H1 (cell line): ENCODE data around the gene EFCAB13. TPM values are rescaled to one million over a fixed set of nuclear protein-coding genes. Genes with fewer than 3 reads are reported as not detected.

ENCODE experiments used
- CHD7 ChIP-seq: fragments of 300-600 bp; sonication (generic); IDR thresholded peaks from 2 replicates; pipeline ENCODE4 v1.7.1; 2012; ENCODE audit warnings: low read length, moderate library complexity, mild to moderate bottlenecking, inconsistent platforms; ENCODE audit not compliant: insufficient replicate concordance
- POLR2A ChIP-seq, 2 experiments: IDR thresholded peaks; 1 replicate in 1 of 2; 2 replicates in 1 of 2; pipeline ENCODE4 v1.6.1; 2011; ENCODE audit warnings: low read depth in 2 of 2, low read length in 2 of 2, mild to moderate bottlenecking in 2 of 2; ENCODE audit errors: control extremely low read depth in 1 of 2
- polyA plus RNA-seq, 7 experiments: library from polyadenylated mRNA; depleted of rRNA in 3 of 7; stranded (reverse) in 5 of 7; unstranded in 2 of 7; fragments of >200 nt in 5 of 7; fragments of 200-250 nt in 2 of 7; gene quantifications; 1 replicate in 5 of 7; 2 replicates in 1 of 7; 4 replicates in 1 of 7; pipeline versions ENCODE4 v1.2.1 to v1.2.3, GENCODE V29; 2011 to 2013; ENCODE audit warnings: missing spikeins in 2 of 7, mixed read lengths in 2 of 7
- total RNA-seq: library from RNA; stranded (reverse); fragmentation: NEBNext Ultra II Directional; extraction: Animal tissue kit (Norgen Biotek cat#: 25700); gene quantifications from 2 replicates; pipeline ENCODE4 v1.2.1, GENCODE V29; 2021
- TF ChIP-seq, protein P1 (sequence below): IDR thresholded peaks from 2 replicates; pipeline ENCODE4 v1.6.1; 2011; ENCODE audit warnings: low read length, improper control_type of control experiment
- TF ChIP-seq, protein P2 (sequence below): IDR thresholded peaks from 2 replicates; pipeline ENCODE4 v1.6.1; 2011; ENCODE audit warnings: low read depth, mild to moderate bottlenecking, low read length; ENCODE audit not compliant: insufficient read depth

EFCAB13 gene
- total and polyA plus RNA-seq, 2 of the 8 experiments (the other 6 are each of a cell fraction or from before 2014, with no cell fraction given) = 0.12 to 2.0 TPM

DNA sequence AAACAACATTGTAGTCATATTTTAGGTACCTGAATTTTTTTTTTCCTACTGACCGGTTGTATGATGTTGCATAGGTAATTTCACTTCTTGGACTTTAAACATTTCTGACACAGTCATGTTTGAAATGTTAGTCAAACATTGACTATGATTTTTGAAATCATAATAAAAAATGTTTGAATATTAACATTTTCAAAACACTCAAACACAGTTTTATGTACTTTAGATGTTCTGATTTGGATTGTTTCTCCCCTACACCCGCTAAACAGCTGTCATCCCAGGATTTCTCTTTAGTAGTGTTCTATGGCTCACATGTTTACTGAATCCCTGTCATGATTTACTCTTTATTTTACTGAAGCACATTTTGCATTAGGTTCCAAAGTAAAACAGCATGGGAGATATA is 104.2 kb downstream of the EFCAB13 start (continued):
- TF ChIP-seq, protein P1, sequence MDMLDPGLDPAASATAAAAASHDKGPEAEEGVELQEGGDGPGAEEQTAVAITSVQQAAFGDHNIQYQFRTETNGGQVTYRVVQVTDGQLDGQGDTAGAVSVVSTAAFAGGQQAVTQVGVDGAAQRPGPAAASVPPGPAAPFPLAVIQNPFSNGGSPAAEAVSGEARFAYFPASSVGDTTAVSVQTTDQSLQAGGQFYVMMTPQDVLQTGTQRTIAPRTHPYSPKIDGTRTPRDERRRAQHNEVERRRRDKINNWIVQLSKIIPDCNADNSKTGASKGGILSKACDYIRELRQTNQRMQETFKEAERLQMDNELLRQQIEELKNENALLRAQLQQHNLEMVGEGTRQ = no peak
- no peak for TF ChIP-seq POLR2A (IDR thresholded peaks at IDR 0.05; ENCODE audit: control extremely low read depth in 1 of 2, low read depth in 2 of 2, low read length in 2 of 2)
- TF ChIP-seq, protein P2, sequence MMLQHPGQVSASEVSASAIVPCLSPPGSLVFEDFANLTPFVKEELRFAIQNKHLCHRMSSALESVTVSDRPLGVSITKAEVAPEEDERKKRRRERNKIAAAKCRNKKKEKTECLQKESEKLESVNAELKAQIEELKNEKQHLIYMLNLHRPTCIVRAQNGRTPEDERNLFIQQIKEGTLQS = no peak
- TF ChIP-seq CHD7 = no peak
